GM18499 (cell line): Measurements from ENCODE around the gene FAM76B.

Source experiments
- ATAC-seq: cut with Tn5 transposase; IDR thresholded peaks from one replicate; pipeline ENCODE4 v1.9.1; 2021; ENCODE audit warnings: moderate number of reproducible peaks; ENCODE audit not compliant: insufficient read depth, unreplicated experiment

FAM76B gene

DNA sequence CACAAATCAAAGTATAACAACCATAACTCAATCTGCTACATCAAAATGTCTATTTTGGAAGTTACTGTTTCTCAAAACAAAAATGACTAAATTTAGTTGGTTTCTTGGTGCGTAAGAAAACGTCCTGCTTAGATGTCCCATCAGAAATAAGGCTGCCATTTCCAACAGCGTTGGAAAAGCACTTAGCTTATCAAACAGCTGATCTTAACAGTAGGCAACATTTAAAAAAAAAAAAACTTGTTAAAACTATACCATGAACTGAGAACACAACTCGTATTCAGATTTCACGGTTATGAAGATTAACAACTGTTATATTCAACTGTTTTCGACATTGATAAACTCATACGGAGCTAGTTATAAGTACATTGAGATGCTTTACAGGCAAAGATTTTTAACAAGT is 3.1 kb upstream of the FAM76B start:
- no peak for ATAC-seq

DNA sequence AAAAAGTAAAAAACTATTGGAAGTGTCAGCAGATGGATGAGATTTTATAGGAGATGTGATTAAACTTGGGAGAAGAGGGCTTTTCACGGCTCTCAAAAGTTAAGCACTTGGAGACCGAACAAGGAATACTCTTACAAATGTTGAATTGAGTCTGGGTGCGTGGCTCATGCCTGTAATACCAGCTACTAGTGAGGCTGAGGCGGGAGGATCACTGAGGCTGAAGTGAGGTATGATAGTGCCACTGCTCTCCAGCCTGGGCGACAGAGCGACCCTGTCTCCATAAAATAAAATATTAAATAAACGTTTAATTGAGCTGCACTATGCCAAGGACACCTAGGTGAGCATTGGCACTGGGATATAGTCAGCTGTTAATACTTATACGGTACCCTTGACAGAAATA is 2.6 kb upstream of the FAM76B start:
- ATAC-seq = no peak

DNA sequence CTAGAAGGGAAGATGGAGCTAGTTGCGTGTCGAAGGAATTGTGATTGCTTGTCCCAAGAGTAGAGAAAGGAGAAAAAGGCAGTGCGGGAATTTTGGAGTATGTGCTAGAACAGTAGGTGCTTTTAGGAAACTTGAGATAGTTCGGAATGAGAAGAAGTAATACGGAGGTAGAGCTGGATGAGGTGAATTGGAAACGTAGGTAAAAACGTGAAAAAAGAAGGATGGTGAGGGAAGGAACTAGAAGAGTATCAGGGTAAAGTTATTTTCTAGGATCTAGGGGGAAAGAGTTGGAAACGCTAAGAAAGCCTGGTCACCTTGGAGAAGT is 2.1 kb upstream of the FAM76B start:
- ATAC-seq = no peak

DNA sequence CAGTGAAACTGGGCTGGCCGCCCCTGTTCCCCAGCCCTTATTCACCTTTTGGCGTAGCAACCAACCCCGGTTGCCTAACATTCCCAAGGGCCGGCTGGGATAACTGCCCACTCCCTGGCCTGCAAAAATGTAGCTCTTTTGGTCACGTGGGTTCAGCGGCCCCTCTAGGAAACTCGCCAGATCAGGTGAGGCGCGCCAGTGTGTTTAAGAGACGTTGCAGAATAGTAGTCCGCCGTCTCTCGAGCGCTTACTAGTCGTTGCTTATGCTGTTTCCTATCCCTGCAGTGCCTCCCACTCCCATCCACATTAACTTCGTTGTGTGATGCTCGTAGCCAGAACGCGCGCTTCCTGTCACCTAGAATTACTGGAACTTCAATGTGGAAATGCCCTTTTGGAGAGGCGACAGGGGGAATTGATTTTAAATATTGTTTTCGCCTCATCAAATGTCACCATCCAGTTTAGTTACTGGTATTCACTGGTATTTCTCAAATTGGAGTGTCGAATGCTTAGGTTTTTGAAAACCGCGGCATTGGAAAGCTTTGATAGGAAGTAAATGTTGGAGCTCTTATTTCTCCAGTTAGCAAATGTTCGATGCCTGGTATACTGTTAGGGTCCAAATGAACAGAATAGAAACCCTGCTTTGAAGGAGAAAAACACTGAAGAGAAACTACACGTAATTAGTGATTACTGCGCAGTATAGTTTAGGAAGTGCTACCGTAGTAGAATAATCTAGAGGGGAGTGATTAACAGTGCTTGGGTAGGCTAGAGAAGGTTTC is 1.5 kb upstream of the FAM76B start:
- no peak for ATAC-seq

DNA sequence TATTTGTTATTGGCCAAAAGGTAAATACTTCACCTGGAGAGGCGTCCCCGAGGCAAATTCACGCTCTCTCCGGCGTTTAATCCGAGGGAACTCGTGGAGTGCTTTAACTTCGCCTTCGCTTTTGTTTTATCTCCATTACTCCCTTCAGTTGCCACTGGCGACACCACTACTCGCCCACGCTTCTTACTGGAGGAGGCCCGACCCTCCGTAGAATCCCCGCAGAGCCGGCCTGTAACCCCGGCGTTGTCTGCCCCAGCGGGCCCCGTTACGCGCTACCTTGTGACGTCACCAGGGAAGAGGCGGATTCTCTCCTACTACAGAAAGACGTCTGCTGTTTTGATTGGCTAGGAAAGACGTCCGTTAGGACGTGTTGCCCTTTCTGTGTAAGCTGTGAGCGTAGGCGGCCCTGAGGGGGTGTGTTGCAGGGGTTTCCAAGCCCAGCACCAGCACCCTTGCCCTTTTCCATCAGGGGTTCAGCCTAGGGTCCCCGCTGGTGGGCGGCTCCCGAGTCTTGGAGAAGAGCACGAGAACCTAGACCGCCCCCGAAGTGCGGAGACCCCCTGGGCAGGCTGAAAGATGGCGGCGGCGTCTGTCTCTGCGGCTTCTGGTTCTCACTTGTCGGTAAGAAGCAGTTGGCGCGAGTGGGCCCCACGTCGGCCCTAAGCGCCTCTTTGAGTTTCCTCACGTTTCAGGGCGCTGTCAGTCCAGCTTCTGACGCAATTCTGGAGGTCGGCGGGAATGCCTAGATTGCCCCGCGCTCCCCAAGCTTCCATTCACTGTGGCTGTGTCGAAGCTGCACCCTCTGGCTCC is 746 bp upstream of the FAM76B start, which contains the start of gene CEP57:
Gene CEP57, plus strand, starts transcription at position 376 of the 810 bp plus-strand sequence. Its CDS starts 201 bp downstream, at position 577.
- peak; percentile 55 for ATAC-seq

DNA sequence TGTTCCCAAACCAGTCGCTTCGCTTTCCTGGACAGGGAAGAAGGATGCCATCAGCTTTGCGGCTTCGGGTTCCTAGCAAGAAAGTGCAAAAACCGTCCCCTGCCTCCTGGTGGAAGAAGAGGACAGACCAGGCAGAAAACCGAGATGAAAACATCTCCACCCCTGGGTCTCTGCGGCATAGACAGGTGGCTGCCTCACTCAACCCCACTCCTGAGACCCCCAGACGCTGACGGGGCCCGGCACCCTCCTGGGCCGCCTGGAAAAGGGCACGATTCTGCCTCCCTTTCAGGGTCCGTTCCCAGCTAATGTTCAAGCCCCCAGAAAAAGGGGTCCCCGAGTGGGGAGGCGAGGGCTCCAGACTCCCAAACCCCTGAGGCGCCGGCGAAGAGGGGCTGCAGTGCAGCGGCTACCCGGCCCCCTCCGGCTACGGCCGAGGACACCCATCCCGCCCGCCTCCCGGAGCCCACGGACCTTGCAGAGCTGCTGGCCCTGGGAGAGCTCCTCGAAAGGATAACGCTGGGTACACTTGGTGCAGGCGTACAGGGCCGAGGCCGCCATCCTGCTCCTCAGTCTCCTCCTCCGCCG is 569 bp downstream of the FAM76B start:
- no peak for ATAC-seq

DNA sequence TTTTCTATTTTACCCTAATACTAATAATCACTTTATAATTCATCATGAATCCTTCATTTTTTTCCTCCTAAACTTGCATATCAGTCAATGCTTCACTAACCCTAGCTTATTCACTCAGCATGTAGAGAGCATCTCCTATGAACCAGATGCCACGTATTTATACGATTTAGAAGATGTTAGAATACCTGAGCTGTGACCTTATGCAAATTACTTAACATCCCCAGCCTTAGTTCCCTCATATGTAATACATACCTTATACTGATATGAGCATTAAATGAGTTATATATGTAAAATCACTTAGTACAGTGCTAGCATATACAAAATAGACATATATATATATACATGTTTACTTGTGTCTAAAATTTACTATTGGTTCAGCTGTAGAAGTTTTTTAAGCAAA is 9.0 kb downstream of the FAM76B start:
- no peak for ATAC-seq

DNA sequence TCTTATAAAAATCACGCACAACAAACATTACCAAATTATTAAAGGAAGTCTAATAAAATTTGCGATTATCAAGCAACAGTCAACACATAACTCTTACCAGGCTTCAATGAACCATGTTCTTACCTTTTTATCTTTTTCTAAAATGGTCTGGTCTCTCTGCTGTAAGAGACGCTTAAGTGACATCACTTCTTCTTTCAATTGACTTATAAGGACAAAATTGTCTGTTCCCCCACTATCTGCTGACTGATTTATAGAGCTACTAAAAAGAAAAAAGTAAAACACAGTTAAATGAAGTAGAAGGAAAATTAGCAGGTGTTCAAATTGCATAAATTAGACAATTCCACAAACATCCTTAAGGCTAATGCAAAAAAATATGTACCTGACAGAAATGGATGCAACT is 10.9 kb downstream of the FAM76B start:
- no peak for ATAC-seq

DNA sequence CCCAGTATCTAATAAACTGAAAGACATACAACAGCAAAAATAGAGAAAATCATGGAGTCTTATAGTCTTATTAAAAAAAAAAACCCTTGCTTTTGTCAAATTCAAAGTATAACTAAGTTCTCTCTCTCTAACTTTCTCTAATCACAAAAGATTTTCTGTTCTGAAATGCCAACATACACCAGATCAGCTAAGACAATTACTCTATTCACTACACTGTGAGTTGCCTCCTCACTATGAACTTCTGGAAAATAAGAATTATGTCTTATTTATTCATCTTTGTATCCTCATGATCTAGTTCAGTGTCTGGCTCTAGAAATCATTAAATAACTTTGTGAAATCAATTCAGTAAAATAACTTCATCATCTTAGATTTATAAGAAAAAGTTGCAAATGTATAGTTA is 12.7 kb downstream of the FAM76B start:
- ATAC-seq = no peak

DNA sequence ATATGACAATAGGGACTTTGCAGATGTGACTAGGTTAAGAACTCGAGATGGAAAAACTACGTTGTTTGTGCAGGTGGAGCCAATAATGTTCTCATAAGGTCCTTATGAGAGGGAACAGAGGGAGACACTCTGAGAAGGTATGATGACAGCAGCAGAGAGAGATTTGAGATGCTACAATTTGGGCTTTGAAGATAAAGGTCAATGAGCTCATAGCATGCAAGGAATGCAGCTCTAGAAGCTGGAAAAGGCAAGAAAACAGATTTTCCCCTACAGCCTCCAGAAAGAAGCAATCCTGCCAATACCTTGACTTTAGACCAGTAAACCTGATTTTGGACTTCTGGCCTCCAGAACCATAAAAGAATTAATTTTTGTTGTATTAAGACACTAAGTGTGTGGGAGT is 21.1 kb downstream of the FAM76B start:
- no peak for ATAC-seq

DNA sequence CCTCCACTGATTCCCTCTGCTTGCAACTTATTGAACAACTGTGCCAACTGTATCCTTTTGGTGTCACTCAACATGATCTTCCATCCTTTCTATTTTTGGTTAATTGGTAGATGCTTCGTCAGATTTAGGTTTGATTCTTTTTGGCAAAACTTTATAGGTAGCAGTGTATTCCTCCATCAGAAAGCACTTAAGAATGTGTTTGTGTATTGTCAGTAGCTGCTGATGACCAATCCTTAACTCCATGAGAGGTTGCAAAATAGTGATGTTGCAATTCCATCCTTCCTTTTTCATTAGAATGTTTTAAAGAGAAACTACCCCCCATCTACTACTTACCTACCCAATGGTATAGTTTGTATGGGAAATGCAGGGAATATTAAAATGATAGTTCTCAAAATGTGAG is 22.1 kb downstream of the FAM76B start:
- no peak for ATAC-seq

DNA sequence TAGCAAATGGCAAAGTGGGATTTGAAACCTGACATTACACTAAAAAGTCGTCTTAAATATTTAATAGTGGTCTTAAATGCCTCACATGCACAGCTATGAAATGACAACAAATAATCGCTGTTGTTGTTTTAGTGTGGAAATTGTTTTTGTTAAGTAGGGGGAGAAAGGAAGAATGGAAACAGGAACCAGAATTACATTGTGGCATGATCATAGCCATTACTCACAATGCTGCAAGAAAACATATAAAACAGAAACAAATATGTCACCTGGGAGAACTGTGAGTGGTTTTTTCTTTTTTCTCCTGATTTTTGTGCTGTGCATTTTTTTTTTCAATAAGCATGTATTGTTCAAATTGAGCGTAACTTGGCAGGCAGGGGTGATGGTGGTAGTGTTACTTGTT is 22.9 kb downstream of the FAM76B start:
- no peak for ATAC-seq

DNA sequence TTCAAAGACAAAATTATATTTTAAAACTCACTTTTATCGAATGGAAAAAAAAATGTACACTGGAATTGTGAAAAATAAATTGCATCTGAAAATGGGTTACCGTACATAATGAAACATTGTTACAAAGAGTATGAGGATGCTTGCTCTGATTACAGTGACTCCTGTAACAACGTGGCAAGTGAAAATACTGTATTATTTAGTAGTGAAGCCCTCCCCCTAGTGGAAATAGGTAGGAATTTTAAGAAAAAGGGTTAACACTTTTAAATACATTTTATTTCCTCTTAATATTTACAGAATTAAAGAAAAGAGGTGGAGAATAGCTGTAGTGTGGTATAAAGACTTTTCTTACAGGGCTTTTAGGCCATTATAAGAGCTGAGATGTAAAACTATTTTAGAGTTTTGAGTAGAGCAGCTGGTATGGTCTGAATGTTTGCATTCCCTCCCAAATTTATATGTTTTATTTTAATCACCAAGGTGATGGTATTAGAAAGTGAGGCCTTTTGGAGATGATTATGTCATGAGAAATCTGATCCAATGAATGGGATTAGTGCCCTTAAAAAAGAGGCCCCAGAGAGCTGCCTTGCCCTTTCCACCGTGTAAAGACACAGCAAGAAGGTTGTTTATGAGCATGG is 25.2 kb downstream of the FAM76B start:
- no peak for ATAC-seq

DNA sequence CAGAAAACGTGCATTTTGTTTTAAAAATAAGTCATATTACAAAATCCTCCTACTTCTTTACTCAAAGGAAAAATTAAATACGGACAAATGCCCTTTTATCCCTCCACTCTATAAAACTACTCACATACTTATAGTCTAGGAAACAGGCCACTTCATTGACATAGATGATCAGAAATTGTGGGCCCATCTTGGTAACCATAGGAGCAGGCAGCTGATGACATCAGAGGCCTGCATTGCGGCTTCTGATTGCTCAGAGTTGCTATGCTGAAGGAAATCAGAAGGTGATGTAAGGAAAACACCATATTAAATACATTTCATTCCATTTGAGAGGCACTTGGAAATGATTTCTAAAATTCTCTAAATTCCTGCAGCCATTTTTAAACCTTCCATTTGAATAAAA is 27.0 kb downstream of the FAM76B start:
- ATAC-seq = no peak

DNA sequence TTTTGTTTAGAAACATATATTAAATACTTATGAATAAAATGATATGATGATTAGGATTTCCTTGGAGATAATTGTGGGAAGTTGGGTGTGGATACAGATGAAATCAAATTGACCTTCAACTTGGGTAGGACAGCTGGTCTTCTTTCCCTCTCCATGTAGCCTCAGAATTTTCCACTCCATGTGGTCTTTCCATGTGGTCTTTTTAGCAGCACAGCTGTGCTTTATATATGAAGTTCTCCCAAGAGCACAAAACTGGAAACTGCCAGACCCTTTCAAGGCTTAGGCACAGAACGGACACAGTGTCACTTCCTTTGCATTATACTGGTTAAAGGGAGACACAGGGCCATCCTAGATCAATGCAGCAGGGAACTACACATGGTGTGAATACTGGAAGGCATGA is 28.6 kb downstream of the FAM76B start:
- ATAC-seq = no peak

DNA sequence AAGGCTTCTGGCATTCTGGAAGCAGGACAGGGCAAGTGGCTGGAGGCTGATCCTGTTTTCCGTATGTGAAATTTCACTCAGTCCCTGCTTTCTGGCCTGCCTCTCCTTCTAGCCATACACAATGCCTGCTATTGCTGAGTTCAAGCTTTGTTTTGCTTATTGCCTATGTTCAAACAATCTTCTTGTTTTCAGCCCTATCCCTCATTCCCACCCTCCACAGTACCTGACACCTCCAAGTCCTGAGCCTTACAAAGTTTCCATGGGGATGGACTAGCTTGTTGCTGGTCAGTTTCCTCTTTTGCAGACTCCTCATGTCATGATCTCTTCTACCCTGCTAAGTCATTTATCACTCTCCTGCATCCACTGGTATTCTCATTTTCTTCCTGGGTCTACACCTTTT is 38.1 kb downstream of the FAM76B start:
- ATAC-seq = no peak

DNA sequence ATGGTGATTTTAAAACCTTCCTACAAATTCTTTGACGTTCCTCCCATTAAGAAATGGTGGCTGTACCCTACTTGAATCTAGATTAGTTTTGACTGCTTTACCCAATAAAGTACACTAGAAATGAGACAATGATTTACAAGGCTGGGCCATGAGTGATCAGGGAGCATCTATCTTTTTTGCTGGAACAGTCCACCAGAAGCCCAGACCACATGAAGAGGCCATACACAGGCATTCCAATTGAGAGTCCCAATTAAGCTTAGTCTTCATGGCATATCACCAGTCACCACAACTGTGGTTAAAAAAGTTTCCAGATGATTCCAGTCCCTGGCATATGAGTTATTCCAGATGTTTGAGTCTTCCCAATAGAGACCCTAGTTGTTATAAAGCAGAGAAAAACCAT is 39.5 kb downstream of the FAM76B start:
- no peak for ATAC-seq

DNA sequence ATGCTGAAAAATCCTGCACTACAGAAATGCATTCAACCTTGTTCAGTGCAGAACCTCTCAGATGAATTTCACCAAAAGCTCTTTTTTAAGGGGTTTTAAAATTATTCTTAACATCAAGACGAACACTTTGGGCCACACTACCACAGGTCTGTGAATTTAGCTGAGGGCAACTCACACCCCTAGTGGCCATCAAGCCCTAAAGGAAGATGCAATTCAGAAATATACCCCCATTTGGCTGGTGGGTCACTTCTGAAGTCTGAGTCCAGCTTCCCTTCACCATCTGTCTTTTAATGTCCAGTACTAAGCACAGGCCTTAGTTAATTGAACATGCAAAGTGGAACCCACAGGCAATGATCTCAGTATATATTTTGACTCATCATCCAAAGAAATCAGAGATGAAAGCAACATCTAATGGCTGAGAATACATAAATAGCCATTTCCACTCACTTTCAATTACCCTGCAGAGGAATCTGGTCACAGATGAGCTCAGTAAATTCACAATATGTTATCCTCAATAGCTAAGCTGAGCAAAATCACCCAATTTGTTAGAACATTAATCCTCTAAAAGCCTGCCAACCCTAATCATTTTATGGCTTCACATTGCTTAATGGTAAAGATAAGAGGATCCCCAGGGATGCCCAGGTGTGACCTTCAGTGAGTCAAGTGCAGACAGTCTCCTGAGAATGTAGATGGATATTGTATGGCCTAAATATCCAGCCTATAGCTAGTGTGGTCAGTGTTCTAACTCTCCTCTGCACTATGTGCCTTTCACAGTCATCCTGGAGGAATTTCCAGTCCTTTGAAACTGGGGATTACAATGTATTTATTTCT is 50.3 kb downstream of the FAM76B start:
- ATAC-seq = no peak

DNA sequence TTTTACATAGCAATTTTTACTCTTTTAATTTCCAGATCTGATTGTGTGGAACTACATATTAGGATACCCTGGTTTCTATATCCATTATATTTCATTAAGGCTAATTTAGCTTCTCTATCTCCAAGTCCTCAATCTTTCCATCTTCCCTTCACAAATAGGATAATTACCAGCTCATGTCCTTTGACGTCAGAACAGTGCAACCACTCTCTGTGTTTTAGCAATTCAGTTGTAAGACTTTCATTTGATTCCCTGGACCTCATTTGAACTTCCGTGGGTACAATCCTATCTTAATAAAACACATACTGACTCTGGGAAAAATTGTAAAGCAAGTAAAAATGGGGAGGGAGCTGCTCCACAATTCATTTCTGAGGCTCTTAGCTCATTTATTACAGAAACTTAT is 52.8 kb downstream of the FAM76B start:
- no peak for ATAC-seq

DNA sequence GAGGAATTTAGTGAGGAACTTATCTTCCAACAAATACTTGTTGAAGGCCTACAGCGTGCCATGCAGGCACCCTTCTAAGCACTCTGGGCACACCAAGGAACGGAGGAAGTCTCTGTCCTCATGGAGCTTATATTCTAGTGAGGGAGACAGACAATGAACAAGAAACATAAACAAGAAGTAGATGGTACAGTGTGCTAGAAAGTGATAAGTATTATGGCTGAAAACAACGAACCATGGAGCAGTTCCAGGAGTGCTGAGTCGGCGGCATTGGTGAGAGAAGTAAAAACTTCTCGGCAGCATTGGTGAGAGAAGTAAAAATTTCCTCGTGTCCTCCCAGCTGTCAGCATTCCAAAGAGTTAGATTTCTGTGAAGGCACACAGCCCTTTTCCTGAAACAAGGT is 53.2 kb downstream of the FAM76B start:
- no peak for ATAC-seq
